ENCODE measurements around the gene TMEM109.

Gene TMEM109

DNA sequence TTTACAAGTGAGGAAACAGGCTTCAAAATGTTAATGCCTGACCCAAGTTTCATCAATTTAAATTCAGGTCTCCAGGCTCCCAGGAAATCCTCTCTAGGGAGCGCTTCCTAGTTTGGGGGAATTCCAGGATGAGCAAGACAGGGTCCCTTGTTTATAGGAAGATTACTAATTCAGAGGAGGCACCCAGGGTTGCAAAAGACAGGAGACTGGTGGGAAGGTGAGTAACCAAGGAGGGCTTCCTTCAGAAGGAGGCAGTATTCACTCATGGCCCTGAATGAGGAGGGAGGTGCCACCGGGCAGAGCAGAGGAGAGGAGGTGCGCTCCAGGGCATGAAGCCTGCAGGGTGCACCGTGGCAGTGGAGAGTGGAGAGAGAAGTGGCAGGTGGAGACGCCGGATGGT lies 11.9 kb downstream of the TMEM109 start:
- DNase-seq (ENCODE audit: low spot score): no peak

DNA sequence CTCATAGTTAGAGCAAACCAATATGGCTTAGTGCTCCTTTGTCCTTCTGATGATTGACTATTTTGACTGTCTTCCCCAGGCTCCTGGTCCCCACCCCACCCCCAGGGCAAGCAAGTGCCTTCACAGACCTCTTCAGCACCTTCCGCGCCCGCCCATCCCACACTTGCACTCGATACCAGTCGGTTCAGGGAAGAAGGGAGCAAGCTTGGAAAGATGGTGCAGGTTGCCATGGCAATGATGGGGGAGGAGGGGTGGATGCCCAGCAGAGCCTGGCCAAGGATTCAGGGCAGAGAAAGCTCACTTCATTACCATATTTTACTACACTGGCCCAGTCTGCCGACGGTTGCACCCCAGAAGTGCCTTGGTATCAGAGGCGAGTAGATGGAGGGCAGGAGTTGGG lies 12.5 kb downstream of the TMEM109 start:
- DNase-seq (ENCODE audit: low spot score): no peak

DNA sequence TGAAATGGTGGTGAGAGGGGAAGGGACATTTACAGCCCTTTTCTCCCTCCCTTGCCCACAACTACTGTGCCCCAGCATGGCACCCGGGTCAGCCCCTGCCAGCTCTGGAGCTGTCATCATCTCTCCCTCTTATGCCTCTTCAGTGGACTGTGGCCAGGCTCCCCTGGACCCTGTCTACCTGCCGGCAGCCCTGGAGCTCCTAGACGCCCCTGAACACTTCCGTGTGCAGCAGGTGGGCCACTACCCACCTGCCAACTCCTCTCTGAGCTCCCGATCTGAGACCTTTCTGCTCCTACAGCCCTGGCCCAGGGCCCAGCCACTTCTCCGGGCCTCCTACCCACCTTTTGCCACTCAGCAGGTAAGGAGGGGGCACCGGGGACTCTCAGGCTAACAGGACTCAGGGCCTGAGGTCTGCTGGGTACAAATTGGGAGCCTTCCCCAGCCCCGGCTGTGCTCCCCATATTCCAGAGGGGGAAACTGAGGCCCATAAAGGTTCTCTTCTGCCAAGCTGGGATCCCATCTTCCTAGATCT lies 13.2 kb downstream of the TMEM109 start:
- no peak for DNase-seq (ENCODE audit: low spot score)

DNA sequence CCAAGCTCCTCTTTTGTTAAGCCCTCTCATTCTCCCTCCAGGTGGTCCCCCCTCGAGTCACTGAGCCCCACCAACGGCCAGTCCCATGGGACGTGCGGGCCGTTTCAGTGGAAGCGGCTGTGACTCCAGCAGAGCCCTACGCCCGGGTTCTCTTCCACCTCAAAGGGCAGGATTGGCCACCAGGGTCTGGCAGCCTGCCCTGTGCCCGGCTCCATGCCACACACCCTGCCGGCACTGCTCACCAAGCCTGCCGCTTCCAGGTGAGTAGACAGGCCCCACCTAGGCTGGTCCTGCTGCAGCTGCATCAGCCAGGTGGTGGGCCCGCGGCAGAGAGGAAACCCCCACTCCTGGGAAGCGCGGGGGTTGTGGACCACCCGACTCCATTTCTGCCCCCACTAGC lies 13.6 kb downstream of the TMEM109 start:
- DNase-seq (ENCODE audit: low spot score): no peak

DNA sequence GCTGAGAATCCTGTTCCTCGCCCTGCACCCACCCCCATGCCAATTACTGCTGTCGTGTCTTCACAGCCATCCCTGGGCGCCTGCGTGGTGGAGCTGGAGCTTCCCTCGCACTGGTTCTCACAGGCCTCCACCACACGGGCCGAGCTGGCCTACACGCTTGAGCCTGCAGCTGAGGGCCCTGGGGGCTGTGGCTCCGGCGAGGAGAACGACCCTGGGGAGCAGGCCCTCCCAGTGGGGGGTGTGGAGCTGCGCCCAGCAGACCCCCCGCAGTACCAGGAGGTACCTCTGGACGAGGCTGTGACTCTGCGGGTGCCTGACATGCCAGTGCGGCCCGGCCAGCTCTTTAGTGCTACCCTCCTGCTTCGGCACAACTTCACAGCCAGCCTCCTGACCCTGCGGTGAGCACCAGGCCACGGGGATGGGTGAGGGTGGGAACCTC lies 14.6 kb downstream of the TMEM109 start:
- no peak for DNase-seq (ENCODE audit: low spot score)

DNA sequence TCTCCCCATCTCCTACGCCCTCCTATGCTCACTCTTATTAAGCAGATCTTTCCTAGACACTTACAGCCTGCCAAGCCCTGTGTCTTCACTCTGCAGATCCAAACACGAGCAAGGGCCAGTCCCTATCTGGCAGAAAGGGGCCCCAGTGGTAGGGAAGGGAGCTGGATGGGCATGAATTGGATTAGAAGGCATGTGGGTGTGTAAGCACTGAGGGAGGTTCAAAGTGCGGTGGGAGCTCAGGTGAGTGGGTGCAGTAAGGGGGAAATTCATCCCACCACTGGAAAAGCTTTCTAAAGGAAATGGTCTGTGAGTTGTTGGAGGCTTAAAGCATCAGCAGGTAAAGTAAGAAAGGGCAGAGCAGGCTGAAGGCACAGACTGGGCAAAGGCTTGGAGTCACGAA lies 15.8 kb downstream of the TMEM109 start:
- no peak for DNase-seq (ENCODE audit: low spot score)

DNA sequence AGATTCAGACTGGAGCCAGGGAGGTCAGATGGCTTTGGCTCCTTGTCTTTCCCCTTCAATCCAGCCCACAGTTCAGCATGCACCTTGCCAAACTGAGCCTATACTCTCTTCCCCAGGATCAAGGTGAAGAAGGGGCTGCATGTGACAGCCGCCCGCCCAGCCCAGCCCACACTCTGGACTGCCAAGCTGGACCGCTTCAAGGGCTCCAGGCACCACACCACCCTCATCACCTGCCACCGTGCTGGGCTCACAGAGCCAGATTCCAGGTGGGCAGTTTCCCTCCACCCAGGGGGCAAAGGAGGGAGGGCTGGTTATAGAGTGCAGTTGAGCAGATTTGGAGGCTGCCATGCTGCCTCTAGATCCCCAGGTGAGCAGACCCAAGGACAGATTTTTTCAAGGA lies 16.4 kb downstream of the TMEM109 start:
- no peak for DNase-seq (ENCODE audit: low spot score)

DNA sequence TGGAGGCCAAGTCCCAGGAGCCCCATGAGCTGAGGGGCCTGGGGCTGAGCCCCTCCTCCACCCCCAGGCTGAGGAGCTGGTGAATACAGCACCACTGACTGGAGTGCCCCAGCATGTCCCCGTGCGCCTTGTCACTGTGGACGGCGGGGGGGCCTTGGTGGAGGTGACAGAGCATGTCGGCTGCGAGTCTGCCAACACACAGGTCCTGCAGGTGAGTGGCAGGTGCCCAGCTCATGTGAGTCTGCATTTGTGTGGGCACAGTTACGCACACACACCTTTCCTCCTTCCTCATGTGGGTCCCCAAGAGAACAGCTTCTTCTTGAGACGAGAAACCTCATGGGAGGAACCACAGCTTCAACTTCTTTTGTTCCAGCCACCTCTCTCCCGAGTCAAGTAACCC lies 18.0 kb downstream of the TMEM109 start:
- DNase-seq (ENCODE audit: low spot score): no peak

DNA sequence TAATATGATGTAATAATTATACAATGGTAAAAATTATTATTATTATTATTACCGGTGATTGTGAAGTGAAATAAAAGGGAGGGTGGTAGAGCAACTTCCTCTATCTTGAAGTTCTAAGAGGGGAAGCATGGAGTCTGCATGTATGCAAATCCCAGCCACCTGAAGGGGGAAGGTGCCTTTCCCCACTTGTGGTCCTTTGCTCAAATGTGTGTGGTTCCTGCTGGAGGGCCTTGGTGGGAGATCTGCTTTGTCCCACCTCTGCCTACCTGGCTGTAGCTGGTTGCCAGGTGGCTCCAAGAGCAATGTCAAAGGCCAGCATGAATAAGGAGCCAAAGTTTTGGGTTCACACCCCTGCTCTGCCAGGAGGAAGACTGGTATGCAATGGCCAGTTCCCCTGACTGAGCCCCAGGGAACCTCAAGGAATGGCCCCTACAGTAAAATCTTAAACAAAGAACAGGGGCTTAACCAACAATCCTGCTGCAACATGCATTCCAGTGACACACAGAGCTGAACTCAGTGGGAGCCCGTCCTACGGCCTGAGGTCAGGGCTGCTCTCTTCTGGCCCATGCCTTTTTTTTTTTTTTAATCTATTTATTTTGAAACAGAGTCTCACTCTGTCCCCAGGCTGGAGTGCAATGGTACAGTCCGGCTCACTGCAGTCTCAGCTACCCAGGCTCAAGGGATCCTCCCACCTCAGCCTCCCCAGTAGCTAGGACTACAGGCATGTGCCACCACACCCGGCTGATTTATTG lies 18.8 kb downstream of the TMEM109 start:
- DNase-seq (ENCODE audit: low spot score): peak; percentile 43

DNA sequence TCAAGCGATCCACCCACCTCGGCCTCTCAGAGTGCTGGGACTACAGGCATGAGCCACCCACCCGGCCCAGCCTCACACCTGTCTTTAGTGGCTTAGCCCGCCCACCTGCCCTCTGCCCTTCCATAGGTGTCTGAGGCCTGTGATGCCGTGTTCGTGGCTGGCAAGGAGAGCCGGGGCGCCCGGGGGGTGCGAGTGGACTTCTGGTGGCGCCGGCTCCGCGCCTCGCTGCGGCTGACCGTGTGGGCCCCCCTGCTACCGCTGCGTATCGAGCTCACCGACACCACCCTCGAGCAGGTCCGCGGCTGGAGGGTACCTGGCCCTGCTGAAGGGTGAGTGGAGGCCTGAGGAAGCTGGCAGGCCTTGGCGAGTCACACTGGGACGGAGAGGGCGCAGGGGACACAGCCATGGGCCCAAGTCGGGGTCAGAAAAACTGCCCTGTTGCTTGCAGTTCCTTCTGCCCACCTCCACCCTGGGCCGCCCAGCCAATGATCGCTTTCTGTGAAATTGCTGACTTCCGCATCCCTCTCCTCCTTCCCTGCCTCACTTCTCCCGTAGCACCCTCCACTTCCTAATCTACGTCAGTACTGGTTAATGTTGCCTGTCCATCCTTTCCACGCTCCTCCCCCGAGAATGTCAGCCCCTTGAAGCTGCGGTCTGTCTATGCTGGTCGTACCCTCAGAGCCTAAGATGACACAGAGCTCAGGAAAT lies 19.6 kb downstream of the TMEM109 start:
- no peak for DNase-seq (ENCODE audit: low spot score)

DNA sequence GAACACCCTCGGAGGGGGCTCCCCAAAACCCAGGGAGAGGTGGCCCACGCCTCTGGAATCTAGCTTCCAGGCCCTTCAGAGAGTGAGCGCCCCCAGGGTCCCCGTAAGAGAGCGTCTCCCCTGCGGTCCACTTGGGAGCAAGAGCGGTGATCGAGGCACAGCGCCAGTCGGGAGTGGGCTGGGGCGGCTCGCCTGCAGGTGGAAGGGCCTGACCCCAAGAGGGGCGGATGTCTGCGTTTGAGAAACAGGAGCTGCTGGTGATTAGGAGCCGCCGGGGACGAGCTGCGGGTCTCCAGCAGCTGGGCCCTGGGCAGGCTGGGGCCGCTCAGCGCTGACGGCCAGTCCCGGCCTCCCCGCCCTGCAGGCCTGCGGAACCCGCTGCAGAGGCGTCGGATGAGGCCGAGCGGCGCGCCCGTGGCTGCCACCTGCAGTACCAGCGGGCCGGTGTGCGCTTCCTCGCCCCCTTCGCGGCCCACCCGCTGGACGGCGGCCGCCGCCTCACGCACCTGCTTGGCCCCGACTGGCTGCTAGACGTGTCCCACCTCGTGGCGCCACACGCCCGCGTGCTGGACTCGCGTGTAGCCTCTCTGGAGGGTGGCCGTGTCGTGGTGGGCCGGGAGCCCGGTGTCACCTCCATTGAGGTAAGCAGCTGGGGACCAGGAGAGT lies 20.3 kb downstream of the TMEM109 start:
- no peak for DNase-seq (ENCODE audit: low spot score)

DNA sequence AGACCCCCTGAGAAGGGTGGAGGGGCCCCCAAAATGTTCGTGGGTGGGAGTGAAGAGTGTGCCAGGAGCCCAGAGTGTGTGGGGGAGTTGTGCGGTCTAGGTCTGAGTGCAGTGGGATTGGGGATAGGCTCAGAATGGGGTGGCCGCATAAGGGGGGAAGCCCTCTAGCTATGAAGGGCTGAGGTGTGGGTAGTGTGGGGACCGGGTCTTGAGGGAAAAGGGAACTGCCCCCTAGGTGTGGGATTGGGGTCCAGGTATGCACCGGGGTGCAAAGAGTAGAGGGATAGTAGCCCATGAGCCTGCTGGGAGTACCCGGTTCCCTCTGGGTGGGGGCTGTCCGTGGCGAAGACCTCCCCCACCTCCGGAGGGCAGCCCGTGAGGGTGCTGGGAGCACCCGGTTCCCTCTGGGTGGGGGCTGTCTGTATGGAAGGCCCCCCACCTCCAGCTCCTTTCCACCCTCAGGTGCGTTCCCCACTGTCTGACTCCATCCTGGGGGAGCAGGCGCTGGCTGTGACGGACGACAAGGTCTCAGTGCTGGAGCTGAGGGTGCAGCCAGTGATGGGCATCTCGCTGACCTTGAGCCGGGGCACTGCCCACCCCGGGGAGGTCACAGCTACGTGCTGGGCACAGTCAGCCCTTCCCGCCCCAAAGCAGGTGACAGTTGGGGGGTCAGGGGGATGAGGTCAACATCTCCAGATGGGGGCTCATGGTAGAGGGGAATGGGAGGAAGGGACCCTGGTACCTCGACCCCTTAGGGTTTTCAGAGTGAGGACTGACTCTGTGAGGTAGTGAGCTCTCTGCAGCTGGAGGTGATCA lies 21.0 kb downstream of the TMEM109 start:
- DNase-seq (ENCODE audit: low spot score): no peak

DNA sequence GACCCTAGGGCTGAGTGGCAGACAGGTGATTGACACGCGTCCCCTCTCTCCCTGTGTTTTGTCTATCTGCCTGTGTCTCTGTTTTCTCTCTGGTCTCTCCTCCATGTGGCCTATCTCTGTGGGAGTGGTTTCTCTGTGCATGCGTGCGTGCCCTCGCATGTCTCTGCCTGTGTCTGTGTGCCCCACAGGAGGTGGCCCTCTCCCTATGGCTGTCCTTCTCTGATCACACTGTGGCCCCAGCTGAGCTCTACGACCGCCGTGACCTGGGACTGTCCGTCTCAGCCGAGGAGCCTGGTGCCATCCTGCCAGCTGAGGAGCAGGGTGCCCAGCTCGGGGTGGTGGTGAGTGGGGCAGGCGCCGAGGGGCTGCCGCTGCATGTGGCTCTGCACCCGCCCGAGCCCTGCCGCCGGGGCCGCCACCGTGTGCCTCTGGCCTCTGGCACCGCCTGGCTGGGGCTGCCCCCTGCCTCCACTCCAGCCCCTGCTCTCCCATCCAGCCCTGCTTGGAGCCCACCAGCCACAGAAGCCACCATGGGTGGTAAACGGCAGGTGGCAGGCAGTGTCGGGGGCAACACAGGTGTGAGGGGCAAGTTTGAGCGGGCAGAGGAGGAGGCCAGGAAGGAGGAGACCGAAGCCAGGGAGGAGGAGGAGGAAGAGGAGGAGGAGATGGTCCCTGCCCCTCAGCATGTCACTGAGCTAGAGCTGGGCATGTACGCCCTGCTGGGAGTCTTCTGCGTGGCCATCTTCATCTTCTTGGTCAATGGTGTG lies 21.9 kb downstream of the TMEM109 start:
- DNase-seq (ENCODE audit: low spot score): no peak

DNA sequence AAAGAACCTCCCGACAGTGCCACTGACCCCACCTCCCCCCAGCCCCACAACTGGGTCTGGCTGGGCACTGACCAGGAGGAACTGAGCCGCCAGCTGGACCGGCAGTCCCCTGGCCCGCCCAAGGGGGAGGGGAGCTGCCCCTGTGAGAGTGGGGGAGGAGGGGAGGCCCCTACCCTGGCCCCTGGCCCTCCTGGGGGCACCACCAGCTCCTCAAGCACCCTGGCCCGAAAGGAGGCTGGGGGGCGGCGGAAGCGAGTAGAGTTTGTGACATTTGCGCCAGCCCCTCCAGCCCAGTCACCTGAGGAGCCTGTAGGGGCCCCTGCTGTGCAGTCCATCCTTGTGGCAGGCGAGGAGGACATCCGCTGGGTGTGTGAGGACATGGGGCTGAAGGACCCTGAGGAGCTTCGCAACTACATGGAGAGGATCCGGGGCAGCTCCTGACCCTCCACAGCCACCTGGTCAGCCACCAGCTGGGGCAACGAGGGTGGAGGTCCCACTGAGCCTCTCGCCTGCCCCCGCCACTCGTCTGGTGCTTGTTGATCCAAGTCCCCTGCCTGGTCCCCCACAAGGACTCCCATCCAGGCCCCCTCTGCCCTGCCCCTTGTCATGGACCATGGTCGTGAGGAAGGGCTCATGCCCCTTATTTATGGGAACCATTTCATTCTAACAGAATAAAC lies 22.6 kb downstream of the TMEM109 start:
- no peak for DNase-seq (ENCODE audit: low spot score)

DNA sequence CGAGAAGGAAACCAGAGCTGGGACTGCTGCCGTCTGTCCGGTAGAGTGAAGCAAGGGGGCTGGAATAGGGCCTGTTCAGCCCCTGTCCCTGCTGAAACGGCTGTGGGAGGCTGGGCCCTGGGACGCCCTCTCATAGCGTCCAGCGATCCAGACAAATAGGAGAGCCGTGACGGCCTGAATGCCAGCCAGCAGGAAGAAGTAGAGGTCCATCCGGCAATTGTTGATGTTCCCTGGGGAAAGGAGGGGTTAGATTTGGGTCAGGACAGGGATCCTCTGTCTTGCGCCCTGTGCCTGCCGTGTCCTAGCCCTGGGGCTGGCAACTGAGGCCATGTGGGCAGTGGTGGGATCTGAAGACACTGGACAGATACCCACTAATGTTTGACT lies 23.2 kb downstream of the TMEM109 start:
- no peak for DNase-seq (ENCODE audit: low spot score)

DNA sequence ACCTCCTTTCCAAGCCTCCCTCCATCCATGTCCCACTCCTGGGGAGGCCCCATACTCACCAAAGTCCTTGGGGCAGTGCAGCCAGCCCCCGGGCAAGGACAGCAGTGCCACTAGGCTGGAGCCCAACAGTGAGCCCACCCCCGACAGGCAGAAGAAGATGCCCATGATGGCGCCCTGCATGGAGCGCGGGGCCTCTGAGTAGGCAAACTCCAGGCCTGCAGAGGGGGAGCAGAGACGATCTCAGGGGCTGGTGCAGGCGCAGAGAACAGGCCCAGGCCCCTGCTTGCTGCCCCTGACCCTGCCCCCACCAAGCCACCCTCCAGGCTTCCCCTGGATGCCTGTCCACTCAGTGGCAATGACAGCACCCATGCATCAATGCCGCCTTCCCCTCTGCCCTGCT lies 23.9 kb downstream of the TMEM109 start:
- no peak for DNase-seq (ENCODE audit: low spot score)

DNA sequence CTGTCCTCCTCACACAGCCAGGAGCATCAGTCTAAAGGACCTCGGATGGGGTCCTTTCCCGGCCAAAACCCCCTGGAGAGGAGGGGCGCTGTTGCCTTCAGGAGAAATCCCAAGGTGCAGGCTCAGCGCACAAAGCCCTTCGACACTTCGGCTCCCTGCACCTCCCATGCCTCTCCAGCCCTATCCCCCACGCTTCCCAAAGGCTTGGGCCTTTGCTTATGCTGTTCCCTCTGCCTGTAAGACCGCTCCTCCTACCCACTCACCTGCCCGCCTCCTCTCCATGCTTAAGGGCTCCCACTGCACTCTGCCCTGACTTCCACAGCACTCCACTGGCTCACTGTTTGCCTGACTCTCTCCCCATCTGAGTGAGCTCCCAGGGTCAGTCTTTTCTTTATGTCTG lies 24.5 kb downstream of the TMEM109 start:
- no peak for DNase-seq (ENCODE audit: low spot score)

DNA sequence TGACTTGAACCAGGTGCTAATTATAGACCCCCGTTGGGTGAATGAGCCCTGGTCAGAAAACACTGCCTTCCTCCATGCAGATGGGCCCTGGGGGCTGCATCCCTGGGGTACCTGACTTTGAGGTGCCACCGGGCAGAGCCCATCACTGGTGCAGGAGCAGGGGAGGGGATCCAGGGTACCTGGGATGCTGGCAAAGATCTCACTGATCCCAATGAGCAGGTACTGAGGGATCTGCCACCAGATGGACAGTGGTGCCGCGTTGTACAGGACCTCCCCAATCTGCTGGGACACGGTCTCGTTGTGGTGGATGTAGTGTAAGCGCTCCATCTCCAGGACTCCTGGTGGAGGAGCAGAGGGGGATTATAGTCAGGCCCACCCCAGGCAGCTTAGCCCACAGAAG lies 25.3 kb downstream of the TMEM109 start:
- no peak for DNase-seq (ENCODE audit: low spot score)

DNA sequence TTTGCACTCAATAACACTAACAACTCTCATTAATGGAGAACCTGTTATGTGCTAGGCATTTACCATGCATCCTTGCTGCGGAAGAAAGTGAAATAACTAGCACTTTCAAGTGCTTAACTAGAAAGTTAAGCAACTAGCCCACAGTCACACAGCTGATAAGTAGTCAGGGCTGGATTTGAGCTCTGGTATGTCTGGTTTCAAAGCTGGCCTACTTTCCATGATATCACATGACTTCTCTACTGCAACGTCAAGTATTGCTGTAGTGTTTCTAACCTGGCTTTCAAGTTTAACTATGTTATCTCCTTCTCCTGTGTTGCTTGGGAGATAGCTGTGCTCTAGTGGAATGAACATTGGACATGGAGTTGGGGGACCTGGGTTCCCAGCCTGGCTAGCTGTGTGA lies 25.9 kb downstream of the TMEM109 start:
- no peak for DNase-seq (ENCODE audit: low spot score)

DNA sequence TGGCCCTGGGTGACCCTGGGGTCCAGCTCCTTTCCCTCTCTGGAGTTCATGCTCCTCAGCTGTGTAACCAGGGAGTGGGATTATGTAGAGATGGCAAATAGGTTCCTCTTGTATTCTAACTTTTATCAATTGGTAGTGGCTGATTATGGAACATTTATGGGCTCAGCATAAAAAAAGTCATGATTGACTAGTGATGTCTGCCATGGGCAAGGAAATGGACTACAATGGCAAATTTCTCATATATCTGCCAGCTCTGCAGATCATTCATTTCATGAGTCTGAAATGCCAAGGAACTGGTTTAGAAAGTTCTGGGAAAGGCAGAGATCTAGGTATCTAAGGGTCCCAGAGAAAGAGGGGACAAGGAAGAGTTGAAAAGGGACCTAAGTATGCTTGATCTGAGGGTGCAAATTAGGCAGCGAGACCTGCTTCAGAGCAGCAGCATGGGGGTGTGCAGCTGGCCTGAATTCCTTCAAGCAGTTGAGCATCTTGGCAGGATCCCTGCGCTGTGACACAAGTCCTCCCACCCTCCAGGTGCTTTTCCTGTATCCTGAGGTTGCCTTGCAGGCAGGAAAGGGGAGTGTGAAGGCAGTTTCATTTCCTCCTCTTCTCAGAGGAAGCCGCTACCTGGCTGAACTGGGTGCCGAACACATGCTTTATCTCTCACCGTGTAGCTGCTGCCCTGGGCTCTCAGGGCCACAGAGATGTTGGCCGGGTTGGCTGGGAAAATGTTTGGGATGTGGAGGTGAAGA lies 27.6 kb downstream of the TMEM109 start:
- DNase-seq (ENCODE audit: low spot score): no peak

Measured in iPS-NIHi11 (cell line).